ENCODE results near the gene THSD7A. TPM values are rescaled to one million over a fixed set of nuclear protein-coding genes. Genes with fewer than 3 reads are reported as not detected.

Gene THSD7A
- total and polyA plus RNA-seq, 10 of the 15 experiments (the other 5 are each of a cell fraction or from before 2014, with no cell fraction given) = 0.03 to 0.09 (median 0.03) TPM; not detected in 7

DNA sequence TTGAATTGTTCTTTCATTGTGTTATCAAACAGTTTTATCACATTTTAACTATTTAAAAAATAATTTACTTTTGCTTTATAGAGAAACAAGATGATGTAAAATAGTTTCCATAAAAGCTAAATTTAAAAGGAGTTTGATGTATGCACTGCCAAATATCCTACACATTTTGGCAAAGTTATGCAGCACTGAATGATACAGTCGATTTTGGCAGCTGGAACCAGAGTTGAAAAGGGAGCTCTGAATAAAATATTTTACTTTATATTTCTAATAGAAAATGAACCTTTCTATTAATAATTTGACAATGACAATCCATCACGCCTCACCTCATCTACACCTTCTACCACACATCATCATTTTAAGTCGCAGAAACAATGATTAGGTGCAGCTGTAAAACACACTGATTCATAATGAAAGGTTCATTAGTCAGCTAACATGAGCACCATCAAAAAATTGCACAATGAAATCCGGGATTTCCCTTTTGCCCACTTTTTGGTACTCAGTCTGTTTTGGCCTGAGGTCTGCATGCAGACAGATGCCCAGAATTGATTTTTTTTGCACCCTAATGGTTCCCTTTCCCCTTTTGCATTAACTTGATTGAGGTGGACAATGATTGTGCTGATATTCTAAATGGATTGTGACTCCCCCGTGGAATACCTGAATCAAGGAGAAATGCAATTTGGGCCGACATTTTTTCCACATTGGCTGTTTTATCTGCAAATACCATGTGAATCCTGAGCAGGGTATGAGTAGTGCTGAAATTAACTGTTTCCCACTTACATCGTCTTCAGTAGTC is 105.8 kb downstream of the THSD7A start (continued):
- TF ChIP-seq NR2C2 (IDR thresholded peaks at IDR 0.05; ENCODE audit: borderline replicate concordance, control insufficient read depth, insufficient read length, low read depth) (no peak), CBFB (IDR thresholded peaks at IDR 0.05; ENCODE audit: low read depth) (no peak), CREB1 (IDR thresholded peaks at IDR 0.05; ENCODE audit: low read depth) (no peak), RB1 (IDR thresholded peaks at IDR 0.05; ENCODE audit: borderline replicate concordance) (no peak), CHD4 (IDR thresholded peaks at IDR 0.05) (no peak), RAD21 (IDR thresholded peaks at IDR 0.05; ENCODE audit: insufficient read depth, low read depth, low read length) (no peak), CHD1 (IDR thresholded peaks at IDR 0.05; ENCODE audit: low read depth, low read length) (no peak), MEF2B (IDR thresholded peaks at IDR 0.05; ENCODE audit: partially characterized antibody, poor library complexity, severe bottlenecking) (peak; percentile 56), SREBF1 (IDR thresholded peaks at IDR 0.05; ENCODE audit: low read length) (no peak), YY1 (IDR thresholded peaks at IDR 0.05; ENCODE audit: low read depth, low read length) (no peak), BCL11A (IDR thresholded peaks at IDR 0.05; ENCODE audit: low read depth, low read length) (peak; percentile 73), STAT1 (conservative IDR thresholded peaks at IDR 0.05) (no peak), ZSCAN29 (IDR thresholded peaks at IDR 0.05) (no peak), ATF7 (IDR thresholded peaks at IDR 0.05; ENCODE audit: low read depth) (peak; percentile 59; the same call in 1 of the 2 replicates), IRF4 (IDR thresholded peaks at IDR 0.05; ENCODE audit: low read depth, low read length) (peak; percentile 34; the same call in 1 of the 2 replicates), SMAD1 (IDR thresholded peaks at IDR 0.05; ENCODE audit: low read depth, partially characterized antibody) (no peak)
- TF ChIP-seq, protein P1, sequence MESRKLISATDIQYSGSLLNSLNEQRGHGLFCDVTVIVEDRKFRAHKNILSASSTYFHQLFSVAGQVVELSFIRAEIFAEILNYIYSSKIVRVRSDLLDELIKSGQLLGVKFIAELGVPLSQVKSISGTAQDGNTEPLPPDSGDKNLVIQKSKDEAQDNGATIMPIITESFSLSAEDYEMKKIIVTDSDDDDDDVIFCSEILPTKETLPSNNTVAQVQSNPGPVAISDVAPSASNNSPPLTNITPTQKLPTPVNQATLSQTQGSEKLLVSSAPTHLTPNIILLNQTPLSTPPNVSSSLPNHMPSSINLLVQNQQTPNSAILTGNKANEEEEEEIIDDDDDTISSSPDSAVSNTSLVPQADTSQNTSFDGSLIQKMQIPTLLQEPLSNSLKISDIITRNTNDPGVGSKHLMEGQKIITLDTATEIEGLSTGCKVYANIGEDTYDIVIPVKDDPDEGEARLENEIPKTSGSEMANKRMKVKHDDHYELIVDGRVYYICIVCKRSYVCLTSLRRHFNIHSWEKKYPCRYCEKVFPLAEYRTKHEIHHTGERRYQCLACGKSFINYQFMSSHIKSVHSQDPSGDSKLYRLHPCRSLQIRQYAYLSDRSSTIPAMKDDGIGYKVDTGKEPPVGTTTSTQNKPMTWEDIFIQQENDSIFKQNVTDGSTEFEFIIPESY (IDR thresholded peaks at IDR 0.05) = no peak
- TF ChIP-seq, protein P2, sequence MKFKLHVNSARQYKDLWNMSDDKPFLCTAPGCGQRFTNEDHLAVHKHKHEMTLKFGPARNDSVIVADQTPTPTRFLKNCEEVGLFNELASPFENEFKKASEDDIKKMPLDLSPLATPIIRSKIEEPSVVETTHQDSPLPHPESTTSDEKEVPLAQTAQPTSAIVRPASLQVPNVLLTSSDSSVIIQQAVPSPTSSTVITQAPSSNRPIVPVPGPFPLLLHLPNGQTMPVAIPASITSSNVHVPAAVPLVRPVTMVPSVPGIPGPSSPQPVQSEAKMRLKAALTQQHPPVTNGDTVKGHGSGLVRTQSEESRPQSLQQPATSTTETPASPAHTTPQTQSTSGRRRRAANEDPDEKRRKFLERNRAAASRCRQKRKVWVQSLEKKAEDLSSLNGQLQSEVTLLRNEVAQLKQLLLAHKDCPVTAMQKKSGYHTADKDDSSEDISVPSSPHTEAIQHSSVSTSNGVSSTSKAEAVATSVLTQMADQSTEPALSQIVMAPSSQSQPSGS (IDR thresholded peaks at IDR 0.05; ENCODE audit: low read length) = no peak
- TF ChIP-seq, protein P3, sequence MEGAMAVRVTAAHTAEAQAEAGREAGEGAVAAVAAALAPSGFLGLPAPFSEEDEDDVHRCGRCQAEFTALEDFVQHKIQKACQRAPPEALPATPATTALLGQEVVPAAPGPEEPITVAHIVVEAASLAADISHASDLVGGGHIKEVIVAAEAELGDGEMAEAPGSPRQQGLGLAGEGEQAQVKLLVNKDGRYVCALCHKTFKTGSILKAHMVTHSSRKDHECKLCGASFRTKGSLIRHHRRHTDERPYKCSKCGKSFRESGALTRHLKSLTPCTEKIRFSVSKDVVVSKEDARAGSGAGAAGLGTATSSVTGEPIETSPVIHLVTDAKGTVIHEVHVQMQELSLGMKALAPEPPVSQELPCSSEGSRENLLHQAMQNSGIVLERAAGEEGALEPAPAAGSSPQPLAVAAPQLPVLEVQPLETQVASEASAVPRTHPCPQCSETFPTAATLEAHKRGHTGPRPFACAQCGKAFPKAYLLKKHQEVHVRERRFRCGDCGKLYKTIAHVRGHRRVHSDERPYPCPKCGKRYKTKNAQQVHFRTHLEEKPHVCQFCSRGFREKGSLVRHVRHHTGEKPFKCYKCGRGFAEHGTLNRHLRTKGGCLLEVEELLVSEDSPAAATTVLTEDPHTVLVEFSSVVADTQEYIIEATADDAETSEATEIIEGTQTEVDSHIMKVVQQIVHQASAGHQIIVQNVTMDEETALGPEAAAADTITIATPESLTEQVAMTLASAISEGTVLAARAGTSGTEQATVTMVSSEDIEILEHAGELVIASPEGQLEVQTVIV (IDR thresholded peaks at IDR 0.05; ENCODE audit: borderline replicate concordance, partially characterized antibody) = no peak
- TF ChIP-seq, protein P4, sequence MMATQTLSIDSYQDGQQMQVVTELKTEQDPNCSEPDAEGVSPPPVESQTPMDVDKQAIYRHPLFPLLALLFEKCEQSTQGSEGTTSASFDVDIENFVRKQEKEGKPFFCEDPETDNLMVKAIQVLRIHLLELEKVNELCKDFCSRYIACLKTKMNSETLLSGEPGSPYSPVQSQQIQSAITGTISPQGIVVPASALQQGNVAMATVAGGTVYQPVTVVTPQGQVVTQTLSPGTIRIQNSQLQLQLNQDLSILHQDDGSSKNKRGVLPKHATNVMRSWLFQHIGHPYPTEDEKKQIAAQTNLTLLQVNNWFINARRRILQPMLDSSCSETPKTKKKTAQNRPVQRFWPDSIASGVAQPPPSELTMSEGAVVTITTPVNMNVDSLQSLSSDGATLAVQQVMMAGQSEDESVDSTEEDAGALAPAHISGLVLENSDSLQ (IDR thresholded peaks at IDR 0.05) = 0 out of 2 replicates have a peak, but pooled peaks have one; percentile 22
- TF ChIP-seq, protein P5, sequence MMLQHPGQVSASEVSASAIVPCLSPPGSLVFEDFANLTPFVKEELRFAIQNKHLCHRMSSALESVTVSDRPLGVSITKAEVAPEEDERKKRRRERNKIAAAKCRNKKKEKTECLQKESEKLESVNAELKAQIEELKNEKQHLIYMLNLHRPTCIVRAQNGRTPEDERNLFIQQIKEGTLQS (IDR thresholded peaks at IDR 0.05; ENCODE audit: borderline replicate concordance, extremely low read depth, low read depth, low read length) = no peak
